ENCODE data around the gene CYTH2. TPM values are rescaled to one million over a fixed set of nuclear protein-coding genes. Genes with fewer than 3 reads are reported as not detected.
A peak's percentile ranks its signal among the peaks of the same experiment; 100 is the strongest.

The CYTH2 gene
- total and polyA plus RNA-seq, 9 of the 15 experiments (the other 6 are each of a cell fraction or from before 2014, with no cell fraction given): 1.8 to 45.2 (median 23.8) TPM

- TF ChIP-seq ZBTB5 (IDR thresholded peaks at IDR 0.05) (no peak), NFIC (IDR thresholded peaks at IDR 0.05) (no peak), ZNF224 (CRISPR knock-in tag; IDR thresholded peaks at IDR 0.05) (no peak), PTRF (tag; IDR thresholded peaks at IDR 0.05) (no peak), HMBOX1 (IDR thresholded peaks at IDR 0.05) (no peak), SAFB (IDR thresholded peaks at IDR 0.05; ENCODE audit: borderline replicate concordance, low read depth, low read length) (no peak), MAX (CRISPR knock-in tag; IDR thresholded peaks at IDR 0.05) (peak; percentile 78), ZFPM2 (CRISPR knock-in tag; IDR thresholded peaks at IDR 0.05) (no peak), ZNF277 (CRISPR knock-in tag; IDR thresholded peaks at IDR 0.05; ENCODE audit: borderline replicate concordance) (no peak), EGR1 (conservative IDR thresholded peaks at IDR 0.05) (peak; percentile 32; the same call in 1 of the 2 replicates), KAT2B (IDR thresholded peaks at IDR 0.05; ENCODE audit: low read depth, low read length) (no peak), GATAD2A (IDR thresholded peaks at IDR 0.05) (no peak), ZNF324 (CRISPR knock-in tag; IDR thresholded peaks at IDR 0.05) (no peak), SAFB2 (IDR thresholded peaks at IDR 0.05; ENCODE audit: borderline replicate concordance, low read depth, low read length, severe bottlenecking) (no peak), AFF1 (IDR thresholded peaks at IDR 0.05; ENCODE audit: low read depth in 1 of 2, partially characterized antibody in 2 of 2) (peak in 1 of 2 experiments; percentile 93), NCOA1 (IDR thresholded peaks at IDR 0.05; ENCODE audit: low read depth) (no peak)
Observed at GRCh38 chr19:48461982-48462655, 7.0 kb upstream of the CYTH2 start (continued).

Data from K562 (cell line).